Calu3 (cell line): Measurements from ENCODE around the gene SRM. TPM values are rescaled to one million over a fixed set of nuclear protein-coding genes. Genes with fewer than 3 reads are reported as not detected.
"Not testable (repeated sequence)": the region's sequence is repeated elsewhere in the genome, so short reads cannot be mapped to it uniquely, and the experiment has no call there.

ENCODE experiments used
- BruUV-seq: library from RNA; stranded (reverse); fragments of 400-500 nt; replicated peaks from 2 replicates; lab custom pipeline; 2021; lab: Mats Ljungman, UMichigan
- CTCF ChIA-PET: fragments of 300-600 bp; sonication (Branson Sonifier 250); formaldehyde crosslinking; loops from one replicate; lab custom pipeline; 2022; ENCODE audit warnings: antibody characterized with exemption; lab: Charles Lee
- DNase-seq: peaks from one replicate; pipeline ENCODE4 v3.0.0; 2022
- H3K27ac Mint-ChIP-seq: one replicate; pipeline ENCODE4 v1.8.0; 2022; ENCODE audit warnings: mixed read lengths; ENCODE audit not compliant: unreplicated experiment
- H3K27me3 Mint-ChIP-seq: one replicate; pipeline ENCODE4 v1.8.0; 2022; ENCODE audit warnings: mixed read lengths; ENCODE audit not compliant: unreplicated experiment
- H3K36me3 Mint-ChIP-seq: one replicate; pipeline ENCODE4 v1.8.0; 2022; ENCODE audit warnings: mild to moderate bottlenecking, moderate library complexity, mixed read lengths; ENCODE audit not compliant: insufficient read depth, unreplicated experiment
- H3K4me1 Mint-ChIP-seq: one replicate; pipeline ENCODE4 v1.8.0; 2022; ENCODE audit warnings: mild to moderate bottlenecking, low read depth, mixed read lengths; ENCODE audit not compliant: unreplicated experiment
- H3K4me3 Mint-ChIP-seq: one replicate; pipeline ENCODE4 v1.8.0; 2022; ENCODE audit warnings: mild to moderate bottlenecking, low read depth, moderate library complexity, mixed read lengths; ENCODE audit not compliant: unreplicated experiment
- H3K9me3 Mint-ChIP-seq: one replicate; pipeline ENCODE4 v1.8.0; 2022; ENCODE audit warnings: low read depth, mixed read lengths; ENCODE audit not compliant: unreplicated experiment
- CTCF ChIP-seq: fragments of 200-600 bp; IDR thresholded peaks from one replicate; pipeline ENCODE4 v1.8.0; 2022; ENCODE audit warnings: antibody characterized with exemption; ENCODE audit not compliant: unreplicated experiment
- intact Hi-C: fragments of 100-400 bp; cut with micrococcal nuclease; formaldehyde crosslinking; loops from one replicate; pipeline ENCODE4 v1.10.0; 2022; ENCODE audit not compliant: unreplicated experiment
- total RNA-seq: library from RNA; stranded (reverse); gene quantifications from 2 replicates; pipeline ENCODE4 v1.2.3, GENCODE V29; 2022

The SRM gene
- total RNA-seq, 1 experiment from 2014 or later: 70.5 TPM

- Mint-ChIP-seq H3K4me1 (no peaks in the 10 kb centered on the region), H3K27me3 (no peaks in the 10 kb centered on the region), H3K4me3 (no peak overlapping the region), H3K27ac (no peak overlapping the region), H3K9me3 (no peaks in the 10 kb centered on the region), H3K36me3 (no peaks in the 10 kb centered on the region)
- no peak for DNase-seq
- intact Hi-C loops: no loop called here
- no TSS peak for BruUV-seq
- no peak for TF ChIP-seq CTCF
- CTCF ChIA-PET: no interaction called here
These were observed 15.6 kb downstream of the SRM start for GRCh38 chr1:11044086-11044848.

- intact Hi-C loops: no loop called here
- BruUV-seq: no TSS peak
- no peak for TF ChIP-seq CTCF
- no peak overlapping the region for H3K4me3 Mint-ChIP-seq
- H3K27ac Mint-ChIP-seq: no peak overlapping the region
- DNase-seq: no peak
- H3K36me3 Mint-ChIP-seq: no peaks in the 10 kb centered on the region
- no peaks in the 10 kb centered on the region for H3K9me3 Mint-ChIP-seq
- H3K27me3 Mint-ChIP-seq: no peaks in the 10 kb centered on the region
- H3K4me1 Mint-ChIP-seq: no peaks in the 10 kb centered on the region
- CTCF ChIA-PET: no interaction called here
These were observed 16.6 kb downstream of the SRM start for GRCh38 chr1:11042995-11043874.

GRCh38 chr1:11042065-11042464, 17.8 kb downstream of the SRM start:
- intact Hi-C loops: no loop called here
- H3K4me3 Mint-ChIP-seq: no peak overlapping the region
- TF ChIP-seq CTCF: no peak
- no TSS peak for BruUV-seq
- H3K27ac Mint-ChIP-seq: no peak overlapping the region
- no peaks in the 10 kb centered on the region for H3K36me3 Mint-ChIP-seq
- H3K4me1 Mint-ChIP-seq: no peaks in the 10 kb centered on the region
- DNase-seq: no peak
- H3K27me3 Mint-ChIP-seq: no peaks in the 10 kb centered on the region
- CTCF ChIA-PET: no interaction called here
- H3K9me3 Mint-ChIP-seq: no peaks in the 10 kb centered on the region

GRCh38 chr1:11041048-11041447, 18.8 kb downstream of the SRM start:
- TF ChIP-seq CTCF: no peak
- H3K4me1 Mint-ChIP-seq: no peaks in the 10 kb centered on the region
- H3K27ac Mint-ChIP-seq: no peak overlapping the region
- no TSS peak for BruUV-seq
- no peaks in the 10 kb centered on the region for H3K9me3 Mint-ChIP-seq
- DNase-seq: no peak
- H3K27me3 Mint-ChIP-seq: no peaks in the 10 kb centered on the region
- intact Hi-C loops: no loop called here
- no peaks in the 10 kb centered on the region for H3K36me3 Mint-ChIP-seq
- no peak overlapping the region for H3K4me3 Mint-ChIP-seq
- CTCF ChIA-PET: no interaction called here

GRCh38 chr1:11040105-11040429, 19.8 kb downstream of the SRM start:
- H3K4me3 Mint-ChIP-seq, H3K4me1 Mint-ChIP-seq, intact Hi-C loops, H3K27me3 Mint-ChIP-seq, H3K27ac Mint-ChIP-seq, H3K36me3 Mint-ChIP-seq, DNase-seq, H3K9me3 Mint-ChIP-seq, BruUV-seq: not testable (repeated sequence)
- CTCF ChIA-PET: interaction anchor here (0.7 kb wide), 2 partner anchors 105 to 527 kb away, joined by 3 to 4 read pairs; no protein-coding TSS in a partner anchor
